ENCODE data around the gene CORO2A. TPM values are rescaled to one million over a fixed set of nuclear protein-coding genes. Genes with fewer than 3 reads are reported as not detected.

The CORO2A gene
- total RNA-seq, 1 donor from 2014 or later: 5.9 TPM

DNA sequence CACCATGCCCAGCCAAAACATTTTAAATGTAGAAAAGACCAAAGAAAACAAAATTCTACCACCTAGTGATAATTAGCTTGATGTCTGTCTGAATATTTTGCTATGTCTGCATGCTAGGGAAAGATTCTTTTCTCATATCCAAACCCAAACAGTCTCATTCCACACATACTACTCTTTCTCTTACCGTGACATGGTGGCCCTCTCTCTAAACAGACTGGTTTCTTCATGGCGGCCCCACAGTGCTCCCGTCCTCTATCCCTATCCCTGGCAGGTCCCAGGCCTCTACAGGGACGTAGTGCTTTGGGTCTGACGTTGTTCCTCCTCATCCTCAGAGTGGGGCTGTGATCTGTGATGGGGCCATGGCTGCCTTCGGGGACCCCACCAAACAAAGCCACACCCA is 8.1 kb downstream of the CORO2A start:
- no peaks in the 10 kb centered on the region for H3K9me3 Mint-ChIP-seq
- H3K4me3 Mint-ChIP-seq: no peak overlapping the region
- DNase-seq (ENCODE audit: low spot score in 2 of 2, unreplicated experiment in 2 of 2): no peak
- H3K36me3 Mint-ChIP-seq: no peaks in the 10 kb centered on the region
- H3K4me1 Mint-ChIP-seq: no peaks in the 10 kb centered on the region
- TF ChIP-seq, protein P1, sequence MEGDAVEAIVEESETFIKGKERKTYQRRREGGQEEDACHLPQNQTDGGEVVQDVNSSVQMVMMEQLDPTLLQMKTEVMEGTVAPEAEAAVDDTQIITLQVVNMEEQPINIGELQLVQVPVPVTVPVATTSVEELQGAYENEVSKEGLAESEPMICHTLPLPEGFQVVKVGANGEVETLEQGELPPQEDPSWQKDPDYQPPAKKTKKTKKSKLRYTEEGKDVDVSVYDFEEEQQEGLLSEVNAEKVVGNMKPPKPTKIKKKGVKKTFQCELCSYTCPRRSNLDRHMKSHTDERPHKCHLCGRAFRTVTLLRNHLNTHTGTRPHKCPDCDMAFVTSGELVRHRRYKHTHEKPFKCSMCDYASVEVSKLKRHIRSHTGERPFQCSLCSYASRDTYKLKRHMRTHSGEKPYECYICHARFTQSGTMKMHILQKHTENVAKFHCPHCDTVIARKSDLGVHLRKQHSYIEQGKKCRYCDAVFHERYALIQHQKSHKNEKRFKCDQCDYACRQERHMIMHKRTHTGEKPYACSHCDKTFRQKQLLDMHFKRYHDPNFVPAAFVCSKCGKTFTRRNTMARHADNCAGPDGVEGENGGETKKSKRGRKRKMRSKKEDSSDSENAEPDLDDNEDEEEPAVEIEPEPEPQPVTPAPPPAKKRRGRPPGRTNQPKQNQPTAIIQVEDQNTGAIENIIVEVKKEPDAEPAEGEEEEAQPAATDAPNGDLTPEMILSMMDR (IDR thresholded peaks at IDR 0.05; ENCODE audit: unreplicated experiment): no peak
- H3K27ac Mint-ChIP-seq: no peak overlapping the region
- no peaks in the 10 kb centered on the region for H3K27me3 Mint-ChIP-seq (ENCODE audit: low read depth)

DNA sequence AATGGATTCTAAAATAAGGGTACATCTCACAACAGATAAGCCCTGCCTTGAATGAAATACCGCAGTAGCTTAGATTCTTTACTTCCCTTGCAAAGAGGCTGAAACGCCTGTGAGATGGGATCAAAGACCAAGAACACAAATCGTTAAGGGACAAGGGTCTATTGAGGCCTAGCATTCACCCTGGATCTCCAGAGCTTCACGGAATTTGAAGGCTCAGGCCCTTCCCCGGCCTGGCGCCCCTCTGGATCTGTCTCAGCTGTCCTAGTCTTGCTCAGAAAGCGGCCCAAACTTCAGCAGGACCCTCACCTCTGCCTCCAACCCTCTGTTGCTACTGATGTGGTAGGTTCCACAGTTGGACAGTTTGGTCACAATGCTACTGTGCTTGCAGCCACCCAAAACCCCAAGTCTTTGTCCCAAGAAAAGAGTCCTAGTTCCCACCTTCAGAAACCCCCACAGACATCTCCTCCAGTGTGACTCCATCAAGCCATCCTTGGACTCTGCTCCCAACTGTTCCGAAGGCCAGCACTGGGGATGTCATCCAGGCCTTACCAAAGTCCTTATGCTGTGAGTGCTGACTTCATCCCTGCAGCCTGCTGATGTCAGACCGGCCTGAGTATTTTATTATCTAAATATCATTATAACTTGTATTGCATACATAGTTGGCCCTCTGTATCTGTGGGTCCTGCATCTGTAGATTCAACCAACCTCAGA is 9.4 kb downstream of the CORO2A start:
- H3K9me3 Mint-ChIP-seq: no peaks in the 10 kb centered on the region
- no peaks in the 10 kb centered on the region for H3K27me3 Mint-ChIP-seq (ENCODE audit: low read depth)
- no peak overlapping the region for H3K27ac Mint-ChIP-seq

GRCh38 chr9:98182069-98182820 is 10.2 kb downstream of the CORO2A start:
- H3K4me1 Mint-ChIP-seq: no peaks in the 10 kb centered on the region
- no peaks in the 10 kb centered on the region for H3K9me3 Mint-ChIP-seq
- no peaks in the 10 kb centered on the region for H3K27me3 Mint-ChIP-seq (ENCODE audit: low read depth)
- TF ChIP-seq, protein P1 (IDR thresholded peaks at IDR 0.05; ENCODE audit: unreplicated experiment): no peak
- H3K4me3 Mint-ChIP-seq: no peak overlapping the region
- DNase-seq (ENCODE audit: low spot score in 2 of 2, unreplicated experiment in 2 of 2): no peak
- H3K27ac Mint-ChIP-seq: no peak overlapping the region
- no peaks in the 10 kb centered on the region for H3K36me3 Mint-ChIP-seq

More for the DNA sequence above, 9.4 kb downstream of the CORO2A start:
- no peak overlapping the region for H3K4me3 Mint-ChIP-seq
- no peak for DNase-seq (ENCODE audit: low spot score in 2 of 2, unreplicated experiment in 2 of 2)
- TF ChIP-seq, protein P1 (IDR thresholded peaks at IDR 0.05; ENCODE audit: unreplicated experiment): no peak
- no peaks in the 10 kb centered on the region for H3K36me3 Mint-ChIP-seq
- no peaks in the 10 kb centered on the region for H3K4me1 Mint-ChIP-seq

DNA sequence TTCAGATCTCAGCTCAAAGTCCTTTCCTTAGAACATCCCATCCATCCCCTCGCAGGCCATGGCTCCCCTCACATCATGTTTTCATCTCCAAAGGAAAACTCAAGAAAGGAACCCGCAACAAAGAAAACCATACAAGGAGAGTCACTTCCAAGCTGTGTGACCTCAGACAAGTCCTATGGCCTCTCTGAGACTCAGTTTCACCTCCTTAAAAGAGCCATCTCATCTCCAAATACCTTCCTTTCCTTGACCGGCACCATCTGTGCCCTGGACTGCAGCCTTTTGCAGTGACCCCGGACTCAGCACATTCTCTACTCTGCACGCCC is 10.7 kb downstream of the CORO2A start:
- no peak for DNase-seq (ENCODE audit: low spot score in 2 of 2, unreplicated experiment in 2 of 2)
- Mint-ChIP-seq H3K36me3 (no peaks in the 10 kb centered on the region), H3K27me3 (ENCODE audit: low read depth) (no peaks in the 10 kb centered on the region), H3K27ac (no peak overlapping the region), H3K9me3 (no peaks in the 10 kb centered on the region), H3K4me1 (no peaks in the 10 kb centered on the region), H3K4me3 (no peak overlapping the region)
- TF ChIP-seq, protein P1 (IDR thresholded peaks at IDR 0.05; ENCODE audit: unreplicated experiment): no peak

- no peak overlapping the region for H3K27ac Mint-ChIP-seq
- no peak for DNase-seq (ENCODE audit: low spot score in 2 of 2, unreplicated experiment in 2 of 2)
- H3K36me3 Mint-ChIP-seq: no peaks in the 10 kb centered on the region
- no peak overlapping the region for H3K4me3 Mint-ChIP-seq
- H3K9me3 Mint-ChIP-seq: no peaks in the 10 kb centered on the region
- TF ChIP-seq, protein P1 (IDR thresholded peaks at IDR 0.05; ENCODE audit: unreplicated experiment): no peak
- H3K4me1 Mint-ChIP-seq: no peaks in the 10 kb centered on the region
- no peaks in the 10 kb centered on the region for H3K27me3 Mint-ChIP-seq (ENCODE audit: low read depth)
Observed at GRCh38 chr9:98180996-98181395, 11.4 kb downstream of the CORO2A start.

All from mesothelial cell of epicardium (in vitro differentiated cells).